ENCODE measurements around the gene TSPAN32.

Gene TSPAN32

DNA sequence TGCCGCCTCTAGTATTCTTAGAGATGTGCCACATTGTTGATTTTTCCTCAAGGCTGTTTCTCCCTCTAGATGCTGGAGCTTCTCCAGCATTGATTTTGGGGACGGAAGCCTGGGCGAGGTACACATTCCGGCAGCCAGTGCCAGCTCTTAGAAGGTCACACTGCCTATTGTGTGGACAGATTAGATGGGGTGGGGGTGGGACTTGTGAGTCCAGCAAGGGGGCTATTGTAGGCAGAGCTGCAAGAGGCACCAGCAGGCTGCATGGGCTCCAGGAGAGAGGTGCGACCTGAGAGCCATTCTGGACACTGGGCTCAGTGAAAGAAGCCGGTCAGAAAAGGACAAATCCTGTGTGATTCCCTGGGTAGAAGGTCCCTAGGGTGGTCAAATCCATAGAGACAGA lies 12.5 kb upstream of the TSPAN32 start:
- no peak for DNase-seq

DNA sequence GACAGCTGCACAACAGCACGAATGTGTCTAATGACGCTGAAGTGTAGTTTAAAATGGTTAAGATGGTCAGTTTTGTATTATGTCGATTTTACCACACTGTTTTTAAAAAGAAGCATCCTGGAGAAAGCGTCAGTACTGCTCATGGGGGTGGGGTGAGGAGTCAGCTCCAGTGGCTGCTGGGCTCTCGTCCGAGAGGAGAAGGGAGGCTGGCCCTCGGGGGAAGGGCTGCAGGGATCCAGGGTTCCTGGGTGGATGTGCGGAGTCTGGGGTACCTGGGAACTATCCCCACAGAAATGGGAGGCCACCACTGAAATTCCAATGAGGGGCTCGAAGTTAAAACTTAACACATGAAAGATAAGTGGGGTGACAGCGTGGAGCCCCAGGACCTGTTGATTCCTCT lies 12.0 kb upstream of the TSPAN32 start:
- no peak for DNase-seq

DNA sequence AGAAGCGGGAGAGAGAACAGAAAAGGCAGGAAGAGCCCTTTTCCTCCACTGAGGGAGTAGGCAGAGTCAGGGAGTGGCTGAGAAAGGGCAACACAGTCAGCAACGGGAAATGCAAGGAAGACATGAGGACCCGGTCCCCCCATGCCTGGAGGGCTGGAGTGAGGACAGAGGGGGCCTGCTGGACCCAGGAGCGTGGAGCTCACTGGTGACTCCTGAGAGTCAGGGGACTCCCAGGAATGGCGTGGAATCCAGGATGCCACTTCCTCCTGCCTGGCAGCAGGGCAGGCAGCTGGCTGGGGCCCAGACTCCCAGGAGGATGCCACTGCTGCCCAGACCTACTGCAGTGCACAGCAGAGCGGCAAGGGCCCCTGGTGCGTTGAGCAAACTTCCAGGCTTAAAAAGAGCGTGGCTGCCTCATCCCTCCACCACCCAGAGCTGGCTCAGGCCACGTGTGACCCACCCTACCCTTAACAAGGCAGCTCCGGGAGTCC lies 11.4 kb upstream of the TSPAN32 start:
- no peak for DNase-seq

DNA sequence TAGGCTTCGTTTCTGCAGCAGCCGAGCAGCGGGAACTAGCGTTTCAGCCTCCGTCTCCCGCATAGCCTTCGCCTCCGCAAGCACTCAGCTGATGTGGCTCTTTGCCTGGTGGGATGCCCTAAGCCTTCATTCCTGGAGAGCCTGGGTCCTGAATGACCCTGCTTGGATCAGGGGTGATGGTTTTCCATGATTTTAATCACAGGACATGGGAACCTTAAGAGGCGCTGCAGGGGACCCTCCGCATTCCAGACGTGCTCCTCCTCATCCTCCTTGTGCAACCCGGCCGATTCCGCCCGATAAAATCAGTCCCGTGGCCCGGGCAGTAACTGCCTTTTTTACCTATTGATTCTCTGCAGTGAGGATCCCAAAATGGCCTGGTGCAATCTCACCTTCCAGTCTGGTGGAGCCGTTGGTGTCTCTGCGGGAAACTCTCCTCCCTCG lies 8.3 kb upstream of the TSPAN32 start:
- DNase-seq: no peak

DNA sequence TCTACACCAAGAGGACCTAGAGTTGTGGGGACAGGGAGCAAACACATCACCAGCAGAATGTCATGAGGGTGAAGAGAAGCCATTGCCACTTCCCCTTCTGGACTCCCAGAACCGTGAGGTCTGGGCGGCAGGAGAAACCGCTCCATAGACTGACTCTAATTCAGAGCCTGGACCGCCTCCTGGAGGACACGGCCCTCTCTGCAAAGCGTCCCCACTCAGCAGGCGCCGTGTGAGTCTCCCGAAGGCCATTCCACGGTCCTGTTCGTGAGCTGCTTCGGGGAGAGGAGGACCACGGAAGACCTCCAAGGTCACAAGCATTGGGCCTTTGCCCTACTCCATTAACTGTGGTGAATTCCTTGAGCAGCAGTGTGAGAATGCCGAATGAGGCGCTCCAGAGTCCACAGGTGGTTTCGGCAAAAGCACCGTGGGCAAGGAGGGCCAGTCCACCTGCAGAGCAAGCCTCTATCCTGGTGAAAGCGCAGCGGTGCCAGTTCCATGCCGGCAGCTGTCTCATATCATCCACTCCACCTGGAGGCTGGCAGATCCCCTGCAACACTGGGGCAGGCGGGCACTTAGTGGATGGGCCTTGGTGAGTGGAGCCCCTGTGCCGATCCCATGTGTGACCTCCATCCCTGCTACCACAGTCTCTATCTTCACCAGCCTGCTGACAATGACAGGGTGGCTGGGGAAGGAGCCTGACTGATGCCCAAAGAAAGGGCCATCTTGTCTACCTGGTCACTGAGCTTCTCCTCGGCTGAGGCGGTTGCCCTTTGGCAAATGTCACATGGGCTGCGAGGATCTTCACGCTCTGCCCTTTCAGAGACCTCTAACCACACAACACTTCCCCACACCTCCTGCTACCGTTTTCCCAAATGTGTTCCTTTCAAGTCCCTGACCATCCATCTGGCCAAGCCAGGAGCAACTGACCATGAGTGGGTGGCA lies 7.6 kb upstream of the TSPAN32 start:
- DNase-seq: no peak

DNA sequence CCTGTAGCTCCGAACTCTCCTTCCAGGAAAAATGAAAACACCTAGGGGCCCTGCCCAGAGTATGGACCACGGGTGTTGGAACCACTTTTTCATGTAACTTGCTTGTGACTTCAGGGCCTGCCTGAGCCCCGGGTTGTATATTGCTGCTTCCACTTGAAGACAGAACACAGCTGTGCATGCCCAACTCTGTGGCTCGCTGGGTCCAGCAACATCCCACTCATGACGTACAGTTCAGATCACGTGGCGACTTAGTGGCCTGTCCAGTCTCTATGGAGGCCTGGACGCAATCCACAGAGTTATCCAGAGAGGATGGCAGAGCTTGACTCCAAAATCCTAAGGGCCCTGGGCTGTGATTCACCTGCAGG lies 6.9 kb upstream of the TSPAN32 start:
- no peak for DNase-seq

DNA sequence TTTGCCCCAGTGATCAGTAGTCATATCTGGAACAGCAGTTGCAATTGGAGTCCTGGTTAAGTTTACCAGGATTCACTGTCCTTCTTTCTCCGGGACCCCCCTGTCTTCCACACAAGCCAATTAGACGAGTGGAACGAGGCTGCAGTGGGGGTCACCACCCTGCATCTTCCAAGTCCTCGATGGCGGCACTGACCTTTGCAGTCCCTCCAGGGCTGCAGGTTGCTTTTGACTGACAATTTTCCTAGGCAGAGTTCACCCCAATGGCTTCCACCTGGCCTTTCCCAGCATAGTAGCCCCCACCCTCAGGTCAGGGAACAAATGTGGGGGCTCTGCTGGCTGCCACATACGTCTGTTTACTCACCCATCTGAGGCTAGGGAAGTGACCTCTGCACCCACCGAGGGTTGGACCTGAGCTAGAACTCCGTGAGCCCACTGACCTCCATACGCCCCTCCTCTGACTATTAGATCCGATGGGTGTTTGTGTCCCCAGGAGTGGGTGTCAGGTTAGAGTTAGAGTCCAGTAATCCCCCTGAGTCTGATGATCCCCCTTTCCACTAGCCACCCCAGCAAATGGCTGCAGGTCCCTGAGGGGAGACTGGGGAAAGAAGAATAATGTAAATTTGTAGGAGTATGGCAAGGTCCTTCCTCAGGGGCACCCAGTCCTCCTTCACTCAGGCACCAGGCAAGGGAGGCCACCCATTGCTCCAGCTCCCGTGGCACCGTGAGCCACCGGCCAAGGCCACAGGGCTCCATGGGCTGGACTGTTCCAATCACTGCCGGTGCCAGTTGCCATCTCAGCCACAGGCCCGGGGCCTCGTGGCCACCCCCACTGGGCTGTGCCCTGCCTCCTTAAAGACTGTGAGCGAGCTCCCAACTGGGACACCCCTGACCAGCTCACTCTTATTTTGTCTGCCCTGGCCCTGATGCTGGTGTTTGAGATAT lies 5.6 kb upstream of the TSPAN32 start:
- DNase-seq: no peak

DNA sequence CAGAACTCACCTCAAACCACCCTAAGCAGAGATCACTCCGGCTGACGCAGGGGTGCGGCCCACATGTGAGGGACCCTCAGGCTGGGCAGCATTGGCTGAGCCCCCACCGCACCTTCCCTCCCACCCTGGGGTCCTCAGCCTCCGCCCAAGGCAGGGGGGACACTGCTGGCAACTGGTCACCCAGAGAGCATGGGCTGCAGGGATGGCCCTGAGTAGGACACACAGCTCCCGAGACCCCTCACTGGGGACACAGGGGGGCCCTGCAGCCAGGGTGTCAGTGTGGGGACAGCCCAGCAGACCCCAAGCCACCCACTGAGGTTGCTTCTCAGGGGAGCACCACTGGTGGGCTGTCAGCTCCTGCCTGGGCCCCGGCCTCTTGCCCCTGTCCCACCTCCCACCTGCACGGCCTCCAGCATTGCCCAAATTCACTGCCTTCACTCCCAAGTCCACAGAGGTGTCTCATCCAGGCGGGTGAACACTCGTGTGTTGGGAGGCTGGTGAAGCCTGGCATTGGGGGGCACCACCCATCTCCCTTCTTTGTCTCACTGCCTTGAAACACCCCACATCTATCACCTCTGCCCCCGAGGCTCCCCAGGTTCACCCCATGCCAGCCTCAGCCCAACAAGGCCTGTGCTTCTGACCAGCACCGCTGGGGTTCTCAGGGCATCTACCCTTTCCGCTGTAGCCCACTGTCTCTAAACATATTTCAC lies 4.7 kb upstream of the TSPAN32 start:
- no peak for DNase-seq

DNA sequence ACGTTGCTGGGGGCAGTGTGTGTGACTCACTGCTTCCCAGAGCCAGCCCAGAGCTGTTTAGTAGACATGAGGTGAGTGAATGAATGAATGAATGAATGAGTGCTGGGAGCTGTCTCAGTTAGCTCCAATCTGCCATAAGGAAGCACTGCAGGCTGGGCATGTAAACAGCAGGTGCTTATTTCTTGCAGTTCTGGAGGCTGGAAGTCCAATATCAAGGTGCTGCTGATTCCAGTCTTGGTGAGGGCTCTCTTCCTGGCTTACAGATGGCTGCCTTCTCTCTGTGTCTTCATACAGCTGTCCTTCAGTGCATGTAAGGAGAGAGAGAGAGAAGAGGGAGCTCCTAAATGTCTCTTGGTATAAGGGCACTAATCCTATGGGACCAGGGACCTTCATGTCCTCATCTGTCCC lies 4.2 kb upstream of the TSPAN32 start:
- no peak for DNase-seq

DNA sequence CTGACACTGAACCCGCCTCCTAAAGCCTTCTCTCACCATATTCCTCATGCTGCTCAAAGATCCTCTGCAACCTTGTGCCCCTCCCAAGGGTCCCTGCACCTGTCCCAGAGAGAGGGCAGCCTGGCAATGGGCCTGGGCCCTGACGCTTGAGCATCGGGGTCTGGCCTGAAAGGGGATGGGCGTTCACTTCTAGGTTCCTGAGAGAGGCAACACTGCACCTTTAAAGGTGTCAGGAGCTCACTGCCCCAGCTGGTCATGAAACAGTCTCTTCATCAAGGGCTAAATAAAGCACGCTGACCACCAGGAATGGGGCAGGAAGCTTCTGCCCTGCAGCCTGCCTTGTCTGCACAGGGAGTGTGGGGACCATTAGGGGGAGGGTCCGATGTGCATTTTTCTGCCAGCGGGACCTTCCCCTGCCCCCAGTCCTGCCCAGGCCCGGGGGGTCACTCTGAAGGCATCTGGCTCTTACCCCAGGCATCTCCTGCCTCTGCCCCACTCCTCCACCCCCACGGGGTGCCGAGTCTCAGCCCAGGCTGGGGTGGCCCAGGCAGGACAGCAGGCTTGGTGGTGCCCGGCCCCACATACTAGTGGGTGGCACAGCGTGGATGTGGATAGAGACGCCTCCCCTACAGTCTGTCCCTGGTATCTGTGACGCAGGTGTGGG lies 3.5 kb upstream of the TSPAN32 start:
- DNase-seq: no peak

DNA sequence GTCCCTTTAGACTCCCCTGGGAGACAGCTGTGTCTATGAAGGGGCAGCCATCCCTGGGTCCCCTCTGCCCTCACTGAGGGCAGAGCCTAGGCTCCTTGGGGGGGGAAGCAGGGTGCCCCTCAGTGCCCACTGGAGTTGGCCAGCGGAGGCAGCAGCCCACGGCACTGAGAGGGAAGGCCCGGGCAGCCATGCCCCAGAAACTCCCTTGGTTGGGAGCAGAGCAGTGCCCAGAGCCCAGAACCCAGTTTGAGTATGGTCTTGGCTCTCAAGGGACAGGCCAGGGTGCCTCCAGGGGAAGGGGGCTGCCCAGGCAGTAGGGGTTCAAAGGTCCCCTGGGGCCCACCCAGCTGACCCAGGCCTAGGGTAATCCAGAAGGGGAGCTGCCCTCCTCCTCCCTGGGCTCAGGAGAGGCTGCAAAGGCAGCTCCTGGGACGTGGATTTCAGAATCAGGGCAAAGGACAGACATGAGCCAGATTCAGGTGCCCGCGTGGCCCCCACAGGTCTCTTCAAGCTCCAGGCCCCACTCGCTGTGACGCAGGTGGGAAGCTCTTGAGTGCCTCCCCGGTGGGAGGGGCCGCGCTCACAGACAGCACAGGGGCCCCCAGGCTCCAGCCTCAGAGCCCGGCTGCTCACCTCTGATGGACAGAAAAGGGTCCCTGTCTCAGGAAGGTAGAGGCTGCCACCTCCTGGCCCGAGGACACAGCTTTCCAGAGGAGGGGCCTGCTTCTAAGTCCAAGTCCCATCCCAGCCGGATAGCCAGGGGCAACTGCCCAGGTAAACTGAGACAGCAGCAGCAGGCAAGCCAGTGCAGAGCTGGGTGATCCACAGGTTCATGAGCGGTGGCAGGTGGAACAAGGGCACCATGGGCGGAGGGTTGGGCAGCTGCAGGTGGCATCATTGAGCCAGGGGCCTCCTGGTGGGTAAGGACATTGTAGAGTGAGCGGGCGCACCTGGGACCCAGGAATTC lies 2.7 kb upstream of the TSPAN32 start:
- DNase-seq: peak in 1 of 6 experiments; percentile 46

DNA sequence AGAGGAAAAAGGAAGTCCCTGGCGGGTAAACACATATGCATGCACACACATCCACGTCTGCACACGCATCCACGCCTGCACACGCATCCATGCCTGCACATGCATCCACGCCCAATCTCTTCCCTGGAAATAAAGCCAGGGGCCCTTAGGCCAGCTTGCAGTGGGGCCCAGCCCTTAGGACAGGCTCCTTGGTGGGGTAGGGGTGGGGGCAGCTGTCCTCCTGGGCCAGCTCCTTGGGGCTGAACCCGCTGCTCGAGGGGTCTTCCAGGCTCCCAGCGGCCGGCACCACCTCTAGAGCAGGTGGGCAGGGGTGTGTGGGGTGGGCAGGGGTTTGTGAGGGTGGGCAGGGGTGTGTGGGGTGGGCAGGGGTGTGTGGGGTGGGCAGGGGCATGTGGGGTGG lies 2.0 kb upstream of the TSPAN32 start:
- DNase-seq: no peak

DNA sequence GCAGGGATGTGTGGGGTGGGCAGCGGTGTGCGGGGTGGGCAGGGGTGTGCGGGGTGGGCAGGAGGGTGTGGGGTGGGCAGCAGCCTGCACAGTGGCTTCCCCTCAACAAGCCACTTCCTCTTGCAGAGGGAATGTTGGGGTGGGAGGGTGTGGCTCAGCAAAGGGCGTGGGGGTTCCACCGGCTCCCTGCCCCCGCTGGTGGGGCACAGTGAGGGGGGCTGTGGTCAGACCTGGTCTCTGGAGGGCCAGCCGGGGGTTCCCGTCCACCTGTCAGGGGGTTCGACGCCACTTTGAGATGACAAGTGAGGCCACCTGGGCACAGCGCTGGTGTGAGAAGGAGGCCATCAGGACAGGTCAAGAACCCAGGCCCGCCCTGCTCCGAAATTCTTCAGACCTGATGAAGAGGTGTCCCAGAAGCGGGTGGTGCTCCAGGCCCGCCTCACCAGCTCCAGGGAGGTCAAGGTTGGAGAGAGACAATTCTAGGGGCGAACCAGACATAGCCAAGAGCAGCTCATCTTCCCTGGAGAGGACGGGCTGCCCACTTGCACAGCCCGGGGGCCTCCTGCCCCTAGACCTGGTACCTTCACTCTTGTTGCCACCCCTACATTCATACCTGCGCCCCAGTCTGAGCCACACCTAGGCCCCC lies 1.4 kb upstream of the TSPAN32 start:
- peak in 2 of 6 experiments; percentile 29 to 41 for DNase-seq

DNA sequence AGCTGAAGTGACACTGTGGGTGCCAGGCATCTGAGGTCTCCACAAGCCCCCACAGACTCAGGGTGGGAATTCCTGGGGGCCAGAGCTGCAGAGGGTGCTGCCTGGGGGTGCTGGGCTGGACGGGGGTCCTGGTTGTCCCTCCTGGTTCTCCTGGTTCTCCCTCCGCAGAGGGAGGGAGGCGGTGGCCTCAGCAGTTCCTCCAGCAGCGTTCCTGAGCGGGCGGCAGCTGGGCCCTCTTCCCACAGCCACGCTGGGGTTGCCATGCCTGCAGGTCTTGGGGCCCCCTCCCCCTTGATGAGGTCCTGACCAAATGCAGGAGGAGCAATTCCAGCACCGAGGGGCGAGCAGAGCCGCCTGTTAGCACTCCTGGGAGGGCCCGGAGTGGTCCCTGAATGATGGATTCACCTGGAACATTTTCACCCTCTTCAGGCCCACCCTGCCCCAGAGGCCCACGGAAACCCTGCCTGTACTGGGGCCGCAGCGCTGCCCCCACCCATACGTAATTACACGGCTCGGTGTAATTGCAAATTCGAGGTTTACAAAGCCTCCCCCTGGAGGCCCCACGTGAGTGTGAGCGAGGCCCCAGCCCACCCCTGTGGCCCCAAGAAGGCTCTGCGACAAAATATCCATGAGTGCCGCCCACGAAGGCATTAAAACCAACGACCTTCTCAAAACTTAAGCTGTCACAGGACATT lies 730 bp upstream of the TSPAN32 start:
- peak in 2 of 6 experiments; percentile 14 to 37 for DNase-seq

DNA sequence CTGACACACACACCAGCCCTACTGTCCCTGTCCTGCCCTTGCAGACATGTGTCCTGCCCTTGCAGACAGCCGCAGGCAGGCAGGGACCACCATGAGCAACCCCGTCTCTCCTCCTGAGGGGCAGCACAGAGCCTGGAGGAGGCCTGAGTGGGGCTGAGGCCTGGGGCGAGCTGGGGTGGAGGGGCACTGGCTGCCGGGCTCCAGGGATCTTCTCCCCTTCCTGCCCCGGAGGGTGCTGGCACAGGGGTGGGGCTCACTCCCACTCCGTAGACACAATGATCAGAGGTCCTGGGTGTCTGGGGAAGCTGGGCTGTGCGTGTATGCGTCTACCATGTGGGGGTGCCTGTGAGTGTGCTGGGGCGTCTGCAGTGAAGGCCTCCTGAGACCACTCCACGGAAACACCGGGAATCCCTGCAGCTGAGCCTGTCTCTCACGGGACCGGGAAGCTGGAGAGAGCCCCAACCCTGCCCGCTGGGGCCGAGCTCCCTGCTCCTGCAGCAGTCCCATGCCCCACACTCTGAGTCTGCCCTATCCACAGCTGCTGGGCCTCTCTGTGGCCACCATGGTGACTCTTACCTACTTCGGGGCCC lies 588 bp downstream of the TSPAN32 start:
- DNase-seq: peak in 2 of 6 experiments; percentile 12 to 53

DNA sequence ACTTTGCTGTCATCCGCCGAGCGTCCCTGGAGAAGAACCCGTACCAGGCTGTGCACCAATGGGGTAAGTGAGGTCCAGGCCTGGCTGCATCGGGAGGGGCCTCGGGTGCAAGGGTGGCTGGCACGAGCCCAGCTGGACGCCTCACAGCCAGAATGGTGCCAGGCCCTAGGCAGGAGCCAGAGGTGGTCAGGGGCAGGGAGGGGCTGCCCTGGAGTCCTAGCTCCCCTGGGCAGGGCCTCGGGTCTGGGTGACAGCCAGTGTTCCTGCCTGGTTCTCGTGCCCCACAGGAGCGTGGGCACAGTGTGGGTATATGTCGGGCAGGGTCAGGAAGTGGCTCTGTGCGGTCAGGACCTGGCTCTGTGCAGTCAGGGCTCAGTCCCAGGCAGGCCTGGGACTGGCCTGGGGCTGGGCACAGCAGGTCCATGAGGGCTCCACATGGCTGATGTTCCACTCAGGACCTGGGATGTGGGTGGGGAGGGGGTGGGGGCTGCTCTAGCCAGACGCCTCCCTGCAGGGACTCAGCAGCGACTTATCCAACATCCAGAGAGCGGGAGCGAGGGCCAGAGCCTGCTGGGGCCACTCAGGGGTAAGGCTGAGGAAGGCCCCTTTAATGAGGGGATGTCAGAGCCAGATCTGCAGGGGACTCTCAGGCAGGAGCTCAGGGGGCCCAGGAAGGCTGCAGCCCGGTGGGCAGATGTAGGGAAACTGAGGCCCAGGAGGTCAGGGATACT lies 1.2 kb downstream of the TSPAN32 start:
- no peak for DNase-seq

DNA sequence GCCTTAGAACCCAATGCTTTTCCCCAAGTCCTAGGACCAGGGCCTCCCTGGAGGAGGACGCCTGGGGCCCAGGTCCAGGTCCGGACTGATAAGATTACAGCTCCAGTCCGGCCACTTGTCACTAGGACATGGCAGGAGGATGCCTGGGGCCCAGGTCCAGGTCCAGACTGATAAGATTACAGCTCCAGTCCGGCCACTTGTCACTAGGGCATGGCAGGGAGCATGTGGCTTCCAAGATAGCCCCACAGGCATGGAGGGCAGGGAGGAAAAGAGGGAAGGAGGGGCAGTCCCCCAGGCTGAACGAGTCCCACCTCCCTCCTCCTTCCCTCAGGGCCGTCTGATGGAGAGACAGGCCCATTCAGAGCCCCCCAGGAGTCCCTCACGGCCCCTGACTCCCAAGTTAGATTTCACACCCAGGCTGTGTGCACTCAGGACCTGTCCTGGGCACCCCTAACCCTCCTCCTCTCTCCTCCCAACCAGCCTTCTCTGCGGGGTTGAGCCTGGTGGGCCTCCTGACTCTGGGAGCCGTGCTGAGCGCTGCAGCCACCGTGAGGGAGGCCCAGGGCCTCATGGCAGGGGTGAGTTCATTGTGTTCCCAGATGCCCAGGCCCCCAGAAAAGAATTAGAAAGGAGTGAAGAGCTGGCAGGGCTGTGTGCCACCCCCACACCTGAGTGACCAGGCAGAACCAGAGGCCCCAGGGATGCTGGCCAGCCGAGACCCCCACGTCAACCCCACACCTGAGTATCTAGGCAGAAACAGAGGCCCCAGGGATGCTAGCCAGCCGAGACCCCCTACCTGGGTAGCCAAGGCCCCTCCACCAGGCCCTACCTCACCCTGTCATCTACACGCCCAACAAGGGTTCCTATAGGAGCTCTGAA lies 2.1 kb downstream of the TSPAN32 start:
- DNase-seq: no peak

Data from stimulated activated naive CD4-positive, alpha-beta T cell (primary cell).